ENCODE data around the gene GFRA1.

GFRA1 gene

GRCh38 chr10:116147147-116147905, 125.7 kb downstream of the GFRA1 start:
- TF ChIP-seq, protein P1, sequence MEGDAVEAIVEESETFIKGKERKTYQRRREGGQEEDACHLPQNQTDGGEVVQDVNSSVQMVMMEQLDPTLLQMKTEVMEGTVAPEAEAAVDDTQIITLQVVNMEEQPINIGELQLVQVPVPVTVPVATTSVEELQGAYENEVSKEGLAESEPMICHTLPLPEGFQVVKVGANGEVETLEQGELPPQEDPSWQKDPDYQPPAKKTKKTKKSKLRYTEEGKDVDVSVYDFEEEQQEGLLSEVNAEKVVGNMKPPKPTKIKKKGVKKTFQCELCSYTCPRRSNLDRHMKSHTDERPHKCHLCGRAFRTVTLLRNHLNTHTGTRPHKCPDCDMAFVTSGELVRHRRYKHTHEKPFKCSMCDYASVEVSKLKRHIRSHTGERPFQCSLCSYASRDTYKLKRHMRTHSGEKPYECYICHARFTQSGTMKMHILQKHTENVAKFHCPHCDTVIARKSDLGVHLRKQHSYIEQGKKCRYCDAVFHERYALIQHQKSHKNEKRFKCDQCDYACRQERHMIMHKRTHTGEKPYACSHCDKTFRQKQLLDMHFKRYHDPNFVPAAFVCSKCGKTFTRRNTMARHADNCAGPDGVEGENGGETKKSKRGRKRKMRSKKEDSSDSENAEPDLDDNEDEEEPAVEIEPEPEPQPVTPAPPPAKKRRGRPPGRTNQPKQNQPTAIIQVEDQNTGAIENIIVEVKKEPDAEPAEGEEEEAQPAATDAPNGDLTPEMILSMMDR (conservative IDR thresholded peaks at IDR 0.05; ENCODE audit: low read depth, low read length), result no peak
- no peak for DNase-seq (ENCODE audit: low read depth)
- H3K4me3 ChIP-seq (ENCODE audit: low read depth, low read length), result no peak overlapping the region

- TF ChIP-seq, protein P1 (conservative IDR thresholded peaks at IDR 0.05; ENCODE audit: low read depth, low read length), result no peak
- no peak for DNase-seq (ENCODE audit: low read depth)
- H3K4me3 ChIP-seq (ENCODE audit: low read depth, low read length), result no peak overlapping the region
Measured at GRCh38 chr10:116146372-116147140, 126.5 kb downstream of the GFRA1 start.

- DNase-seq (ENCODE audit: low read depth), result no peak
- TF ChIP-seq, protein P1 (conservative IDR thresholded peaks at IDR 0.05; ENCODE audit: low read depth, low read length), result no peak
- H3K4me3 ChIP-seq (ENCODE audit: low read depth, low read length), result no peak overlapping the region
Measured at GRCh38 chr10:116143673-116144222, 129.3 kb downstream of the GFRA1 start.

DNA sequence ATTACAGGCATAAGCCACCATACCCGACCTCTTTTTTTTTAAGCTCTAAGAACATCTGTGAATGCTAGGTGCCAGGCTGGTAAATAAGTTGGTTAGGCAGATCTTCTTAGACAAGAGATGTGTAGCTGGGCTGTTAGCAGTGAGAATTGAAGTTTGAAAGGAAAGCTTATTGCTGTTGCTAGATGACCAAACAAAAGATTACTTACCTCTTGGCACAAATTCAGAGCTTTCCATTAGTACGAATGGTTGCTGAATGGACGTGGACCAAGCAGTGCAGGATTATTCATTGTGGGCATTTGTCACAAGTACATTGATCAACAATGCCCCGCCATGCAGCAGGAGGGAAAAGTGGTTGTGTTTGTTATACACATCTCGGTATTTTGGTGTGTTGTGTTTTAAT, 131.2 kb downstream of the GFRA1 start:
- no peak for DNase-seq (ENCODE audit: low read depth)
- TF ChIP-seq, protein P1 (conservative IDR thresholded peaks at IDR 0.05; ENCODE audit: low read depth, low read length), result no peak
- H3K4me3 ChIP-seq (ENCODE audit: low read depth, low read length), result no peak overlapping the region

GRCh38 chr10:116141246-116141645, 131.8 kb downstream of the GFRA1 start:
- no peak for DNase-seq (ENCODE audit: low read depth)
- TF ChIP-seq, protein P1 (conservative IDR thresholded peaks at IDR 0.05; ENCODE audit: low read depth, low read length), result no peak
- H3K4me3 ChIP-seq (ENCODE audit: low read depth, low read length), result no peak overlapping the region

DNA sequence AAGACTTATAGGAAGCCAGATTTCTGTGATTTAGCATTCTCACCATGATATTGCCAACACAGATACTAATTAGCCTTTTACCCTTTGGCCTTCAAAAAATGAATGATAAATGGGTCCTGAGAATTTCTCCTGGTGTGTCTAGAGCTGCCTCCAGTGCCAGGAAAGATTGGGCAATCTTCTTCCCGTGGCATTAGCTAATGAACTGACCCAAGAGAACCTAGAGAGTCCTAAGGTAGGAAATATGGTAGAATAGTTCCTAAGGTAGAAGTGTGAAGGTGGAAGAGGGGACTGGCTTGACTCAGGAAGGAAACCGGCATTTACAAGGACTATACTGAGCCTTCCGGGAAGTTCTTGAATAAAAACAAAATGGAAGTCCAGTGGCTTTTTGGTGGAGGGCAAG, 133.1 kb downstream of the GFRA1 start:
- H3K4me3 ChIP-seq (ENCODE audit: low read depth, low read length), result no peak overlapping the region
- DNase-seq (ENCODE audit: low read depth), result no peak
- TF ChIP-seq, protein P1 (conservative IDR thresholded peaks at IDR 0.05; ENCODE audit: low read depth, low read length), result no peak
